GM23338 (cell line): ENCODE results near the gene BPIFB6. TPM values are rescaled to one million over a fixed set of nuclear protein-coding genes. Genes with fewer than 3 reads are reported as not detected.

Experiments used
- ATAC-seq: fragments of 200-7000 bp; cut with Tn5 transposase; 3 replicates; pipeline ENCODE4 v1.9.1; 2020
- DNase-seq: peaks from one replicate; pipeline ENCODE4 v3.0.0-alpha.2; 2015; ENCODE audit warnings: low spot score
- H2AFZ ChIP-seq: fragments of 200-600 bp; sonication (generic); 2 replicates; pipeline ENCODE4 v1.8.0; 2016; ENCODE audit warnings: antibody characterized with exemption, mild to moderate bottlenecking, moderate library complexity
- H3F3A ChIP-seq: fragments of 200-600 bp; sonication (generic); replicated peaks from 2 replicates; pipeline ENCODE4 v1.8.0; 2017; ENCODE audit warnings: antibody characterized with exemption, mixed run types, low read depth
- H3K27ac ChIP-seq: fragments of 200-600 bp; sonication (generic); 2 replicates; pipeline ENCODE4 v1.6.1; 2016; ENCODE audit warnings: low read depth
- H3K27me3 ChIP-seq: fragments of 200-600 bp; sonication (generic); 2 replicates; pipeline ENCODE4 v1.8.0; 2016; ENCODE audit warnings: mild to moderate bottlenecking, mixed run types, moderate library complexity; ENCODE audit not compliant: insufficient read depth
- H3K36me3 ChIP-seq: fragments of 200-600 bp; sonication (generic); 2 replicates; pipeline ENCODE4 v1.8.0; 2016; ENCODE audit warnings: mild to moderate bottlenecking; ENCODE audit not compliant: insufficient read depth
- H3K4me1 ChIP-seq: fragments of 200-600 bp; sonication (generic); 2 replicates; pipeline ENCODE4 v1.8.0; 2016; ENCODE audit warnings: mild to moderate bottlenecking, moderate library complexity; ENCODE audit not compliant: insufficient read depth
- H3K4me2 ChIP-seq: fragments of 200-600 bp; sonication (generic); 2 replicates; pipeline ENCODE4 v1.7.1; 2017; ENCODE audit warnings: mixed run types
- H3K4me3 ChIP-seq: fragments of 200-600 bp; sonication (generic); 2 replicates; pipeline ENCODE4 v1.6.1; 2016; ENCODE audit warnings: mixed run types
- H3K79me2 ChIP-seq: fragments of 200-600 bp; sonication (generic); replicated peaks from 2 replicates; pipeline ENCODE4 v1.8.0; 2017; ENCODE audit warnings: mild to moderate bottlenecking; ENCODE audit not compliant: insufficient read depth
- H3K9me2 ChIP-seq: fragments of 200-600 bp; sonication (generic); 2 replicates; pipeline ENCODE4 v1.8.0; 2017; ENCODE audit not compliant: insufficient read depth
- H4K20me1 ChIP-seq: fragments of 200-600 bp; sonication (generic); replicated peaks from 2 replicates; pipeline ENCODE4 v1.8.0; 2017; ENCODE audit warnings: mild to moderate bottlenecking; ENCODE audit not compliant: insufficient read depth
- H3K27ac Mint-ChIP-seq: 2 replicates; pipeline ENCODE4 v1.8.0; 2020; ENCODE audit warnings: inconsistent platforms, mild to moderate bottlenecking, moderate library complexity, mixed read lengths
- H3K27me3 Mint-ChIP-seq: 3 replicates; pipeline ENCODE4 v1.8.0; 2022; ENCODE audit warnings: low read depth, mild to moderate bottlenecking, moderate library complexity, mixed read lengths, inconsistent platforms; ENCODE audit not compliant: insufficient read depth, poor library complexity
- H3K36me3 Mint-ChIP-seq: 3 replicates; pipeline ENCODE4 v1.8.0; 2021; ENCODE audit warnings: low read depth, mild to moderate bottlenecking, inconsistent platforms, moderate library complexity, mixed read lengths
- H3K4me1 Mint-ChIP-seq: 3 replicates; pipeline ENCODE4 v1.8.0; 2020; ENCODE audit warnings: mild to moderate bottlenecking, inconsistent platforms, mixed read lengths
- H3K4me3 Mint-ChIP-seq: 3 replicates; pipeline ENCODE4 v1.8.0; 2021; ENCODE audit warnings: moderate library complexity, mild to moderate bottlenecking, inconsistent platforms, mixed read lengths
- H3K9me3 Mint-ChIP-seq: 3 replicates; pipeline ENCODE4 v1.8.0; 2020; ENCODE audit warnings: moderate library complexity, mild to moderate bottlenecking, inconsistent platforms, mixed read lengths
- CREB1 ChIP-seq: fragments of 250-450 bp; sonication (Bioruptor Pico); IDR thresholded peaks from 2 replicates; pipeline ENCODE4 v1.5.0; 2020; ENCODE audit warnings: low read depth, mild to moderate bottlenecking, moderate library complexity
- EZH2 ChIP-seq: fragments of 200-600 bp; sonication (generic); IDR thresholded peaks from one replicate; pipeline ENCODE4 v1.8.0; 2017; ENCODE audit warnings: antibody characterized with exemption, mild to moderate bottlenecking, low read depth; ENCODE audit not compliant: unreplicated experiment
- EZH2phosphoT487 ChIP-seq: fragments of 200-600 bp; sonication (generic); IDR thresholded peaks from one replicate; pipeline ENCODE4 v1.8.1; 2018; ENCODE audit warnings: antibody characterized with exemption; ENCODE audit not compliant: unreplicated experiment
- JUNB ChIP-seq: IDR thresholded peaks from one replicate; pipeline ENCODE4 v1.6.1; 2016; ENCODE audit warnings: antibody characterized with exemption; ENCODE audit not compliant: unreplicated experiment
- NANOG ChIP-seq: IDR thresholded peaks from 2 replicates; pipeline ENCODE4 v1.6.1; 2016; ENCODE audit warnings: antibody characterized with exemption, borderline replicate concordance
- STAT1 ChIP-seq: IDR thresholded peaks from one replicate; pipeline ENCODE4 v1.6.1; 2016; ENCODE audit warnings: antibody characterized with exemption; ENCODE audit not compliant: unreplicated experiment
- ZNF114 ChIP-seq: fragments of 250-450 bp; sonication (Bioruptor Pico); IDR thresholded peaks from 2 replicates; pipeline ENCODE4 v1.5.0; 2020; ENCODE audit warnings: mild to moderate bottlenecking, moderate library complexity
- ZNF331 ChIP-seq: fragments of 250-450 bp; sonication (Bioruptor Pico); IDR thresholded peaks from 2 replicates; pipeline ENCODE4 v1.5.0; 2020; ENCODE audit warnings: low read depth, mild to moderate bottlenecking, moderate library complexity
- polyA plus RNA-seq: library from polyadenylated mRNA; unstranded; fragments of >200 nt; fragmentation: Nextera tagmentation; extraction: Ambion mirVana; gene quantifications from 2 replicates; pipeline ENCODE4 v1.2.1, GENCODE V29; 2016
- total RNA-seq: library from RNA; depleted of rRNA; stranded (reverse); fragments of >200 nt; shearing (Covaris generic); gene quantifications from 2 replicates; pipeline ENCODE4 v1.2.3, GENCODE V29; 2014
- TF ChIP-seq, protein P1 (sequence below): IDR thresholded peaks from 2 replicates; pipeline ENCODE4 v1.6.1; 2016; ENCODE audit warnings: antibody characterized with exemption
- TF ChIP-seq, protein P2 (sequence below): fragments of 250-450 bp; sonication (Bioruptor Pico); IDR thresholded peaks from 2 replicates; pipeline ENCODE4 v1.5.0; 2020; ENCODE audit warnings: mild to moderate bottlenecking, moderate library complexity

The BPIFB6 gene
- total and polyA plus RNA-seq, 2 experiments from 2014 or later = not detected

DNA sequence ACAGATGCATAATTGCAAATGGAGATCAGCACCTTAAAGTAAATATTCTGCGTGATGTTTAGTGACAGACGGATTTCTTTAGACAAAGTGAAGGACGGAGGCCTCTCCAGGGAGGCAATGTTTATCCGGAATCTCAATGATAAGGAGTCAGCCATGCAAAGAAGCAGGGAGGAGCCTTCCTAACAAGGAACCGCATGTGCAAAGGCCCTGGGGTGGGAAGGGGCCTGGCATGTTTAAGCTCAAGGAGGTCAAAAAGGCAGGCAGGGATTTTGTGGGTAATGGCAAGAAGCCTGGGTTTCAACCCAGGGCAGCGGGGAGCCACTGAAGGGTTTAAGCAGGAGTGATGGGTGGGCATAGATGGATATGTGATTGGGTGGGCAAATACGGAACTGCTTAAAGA is 22.9 kb downstream of the BPIFB6 start:
- Mint-ChIP-seq H3K9me3 (no peaks in the 10 kb centered on the region), H3K36me3 (no peaks in the 10 kb centered on the region), H3K4me1 (peaks cover 6% of the 10 kb centered on the region; the same call in 1 of the 3 replicates), H3K27ac (no peak overlapping the region), H3K27me3 (peaks cover 7% of the 10 kb centered on the region), H3K4me3 (no peak overlapping the region)
- Histone ChIP-seq H3K9me2 (no peaks in the 10 kb centered on the region), H3K27me3 (no peaks in the 10 kb centered on the region), H3K36me3 (no peaks in the 10 kb centered on the region), H3K27ac (no peak overlapping the region), H3K4me3 (no peak overlapping the region), H3F3A (no peaks in the 10 kb centered on the region), H2AFZ (no peak overlapping the region), H3K4me1 (no peaks in the 10 kb centered on the region), H3K79me2 (no peaks in the 10 kb centered on the region), H4K20me1 (no peaks in the 10 kb centered on the region), H3K4me2 (no peak overlapping the region)
- ATAC-seq = no peak
- no peak for DNase-seq
- TF ChIP-seq ZNF331 (no peak), EZH2 (no peak), NANOG (no peak), CREB1 (CRISPR knock-in tag) (no peak), ZNF114 (CRISPR knock-in tag) (no peak), EZH2phosphoT487 (no peak), JUNB (no peak), STAT1 (no peak)
- TF ChIP-seq, protein P1, sequence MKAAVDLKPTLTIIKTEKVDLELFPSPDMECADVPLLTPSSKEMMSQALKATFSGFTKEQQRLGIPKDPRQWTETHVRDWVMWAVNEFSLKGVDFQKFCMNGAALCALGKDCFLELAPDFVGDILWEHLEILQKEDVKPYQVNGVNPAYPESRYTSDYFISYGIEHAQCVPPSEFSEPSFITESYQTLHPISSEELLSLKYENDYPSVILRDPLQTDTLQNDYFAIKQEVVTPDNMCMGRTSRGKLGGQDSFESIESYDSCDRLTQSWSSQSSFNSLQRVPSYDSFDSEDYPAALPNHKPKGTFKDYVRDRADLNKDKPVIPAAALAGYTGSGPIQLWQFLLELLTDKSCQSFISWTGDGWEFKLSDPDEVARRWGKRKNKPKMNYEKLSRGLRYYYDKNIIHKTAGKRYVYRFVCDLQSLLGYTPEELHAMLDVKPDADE = no peak
- TF ChIP-seq, protein P2, sequence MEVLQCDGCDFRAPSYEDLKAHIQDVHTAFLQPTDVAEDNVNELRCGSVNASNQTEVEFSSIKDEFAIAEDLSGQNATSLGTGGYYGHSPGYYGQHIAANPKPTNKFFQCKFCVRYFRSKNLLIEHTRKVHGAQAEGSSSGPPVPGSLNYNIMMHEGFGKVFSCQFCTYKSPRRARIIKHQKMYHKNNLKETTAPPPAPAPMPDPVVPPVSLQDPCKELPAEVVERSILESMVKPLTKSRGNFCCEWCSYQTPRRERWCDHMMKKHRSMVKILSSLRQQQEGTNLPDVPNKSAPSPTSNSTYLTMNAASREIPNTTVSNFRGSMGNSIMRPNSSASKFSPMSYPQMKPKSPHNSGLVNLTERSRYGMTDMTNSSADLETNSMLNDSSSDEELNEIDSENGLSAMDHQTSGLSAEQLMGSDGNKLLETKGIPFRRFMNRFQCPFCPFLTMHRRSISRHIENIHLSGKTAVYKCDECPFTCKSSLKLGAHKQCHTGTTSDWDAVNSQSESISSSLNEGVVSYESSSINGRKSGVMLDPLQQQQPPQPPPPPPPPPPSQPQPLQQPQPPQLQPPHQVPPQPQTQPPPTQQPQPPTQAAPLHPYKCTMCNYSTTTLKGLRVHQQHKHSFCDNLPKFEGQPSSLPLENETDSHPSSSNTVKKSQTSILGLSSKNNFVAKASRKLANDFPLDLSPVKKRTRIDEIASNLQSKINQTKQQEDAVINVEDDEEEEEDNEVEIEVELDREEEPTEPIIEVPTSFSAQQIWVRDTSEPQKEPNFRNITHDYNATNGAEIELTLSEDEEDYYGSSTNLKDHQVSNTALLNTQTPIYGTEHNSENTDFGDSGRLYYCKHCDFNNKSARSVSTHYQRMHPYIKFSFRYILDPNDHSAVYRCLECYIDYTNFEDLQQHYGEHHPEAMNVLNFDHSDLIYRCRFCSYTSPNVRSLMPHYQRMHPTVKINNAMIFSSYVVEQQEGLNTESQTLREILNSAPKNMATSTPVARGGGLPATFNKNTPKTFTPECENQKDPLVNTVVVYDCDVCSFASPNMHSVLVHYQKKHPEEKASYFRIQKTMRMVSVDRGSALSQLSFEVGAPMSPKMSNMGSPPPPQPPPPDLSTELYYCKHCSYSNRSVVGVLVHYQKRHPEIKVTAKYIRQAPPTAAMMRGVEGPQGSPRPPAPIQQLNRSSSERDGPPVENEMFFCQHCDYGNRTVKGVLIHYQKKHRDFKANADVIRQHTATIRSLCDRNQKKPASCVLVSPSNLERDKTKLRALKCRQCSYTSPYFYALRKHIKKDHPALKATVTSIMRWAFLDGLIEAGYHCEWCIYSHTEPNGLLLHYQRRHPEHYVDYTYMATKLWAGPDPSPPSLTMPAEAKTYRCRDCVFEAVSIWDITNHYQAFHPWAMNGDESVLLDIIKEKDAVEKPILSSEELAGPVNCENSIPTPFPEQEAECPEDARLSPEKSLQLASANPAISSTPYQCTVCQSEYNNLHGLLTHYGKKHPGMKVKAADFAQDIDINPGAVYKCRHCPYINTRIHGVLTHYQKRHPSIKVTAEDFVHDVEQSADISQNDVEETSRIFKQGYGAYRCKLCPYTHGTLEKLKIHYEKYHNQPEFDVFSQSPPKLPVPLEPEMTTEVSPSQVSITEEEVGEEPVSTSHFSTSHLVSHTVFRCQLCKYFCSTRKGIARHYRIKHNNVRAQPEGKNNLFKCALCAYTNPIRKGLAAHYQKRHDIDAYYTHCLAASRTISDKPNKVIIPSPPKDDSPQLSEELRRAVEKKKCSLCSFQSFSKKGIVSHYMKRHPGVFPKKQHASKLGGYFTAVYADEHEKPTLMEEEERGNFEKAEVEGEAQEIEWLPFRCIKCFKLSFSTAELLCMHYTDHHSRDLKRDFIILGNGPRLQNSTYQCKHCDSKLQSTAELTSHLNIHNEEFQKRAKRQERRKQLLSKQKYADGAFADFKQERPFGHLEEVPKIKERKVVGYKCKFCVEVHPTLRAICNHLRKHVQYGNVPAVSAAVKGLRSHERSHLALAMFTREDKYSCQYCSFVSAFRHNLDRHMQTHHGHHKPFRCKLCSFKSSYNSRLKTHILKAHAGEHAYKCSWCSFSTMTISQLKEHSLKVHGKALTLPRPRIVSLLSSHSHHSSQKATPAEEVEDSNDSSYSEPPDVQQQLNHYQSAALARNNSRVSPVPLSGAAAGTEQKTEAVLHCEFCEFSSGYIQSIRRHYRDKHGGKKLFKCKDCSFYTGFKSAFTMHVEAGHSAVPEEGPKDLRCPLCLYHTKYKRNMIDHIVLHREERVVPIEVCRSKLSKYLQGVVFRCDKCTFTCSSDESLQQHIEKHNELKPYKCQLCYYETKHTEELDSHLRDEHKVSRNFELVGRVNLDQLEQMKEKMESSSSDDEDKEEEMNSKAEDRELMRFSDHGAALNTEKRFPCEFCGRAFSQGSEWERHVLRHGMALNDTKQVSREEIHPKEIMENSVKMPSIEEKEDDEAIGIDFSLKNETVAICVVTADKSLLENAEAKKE (CRISPR knock-in tag) = no peak
